ENCODE results near the gene ZNF385A. TPM values are rescaled to one million over a fixed set of nuclear protein-coding genes. Genes with fewer than 3 reads are reported as not detected.

ZNF385A gene
- polyA plus RNA-seq, 3 donors, result 2.3 to 23.8 (median 19.0) TPM

DNA sequence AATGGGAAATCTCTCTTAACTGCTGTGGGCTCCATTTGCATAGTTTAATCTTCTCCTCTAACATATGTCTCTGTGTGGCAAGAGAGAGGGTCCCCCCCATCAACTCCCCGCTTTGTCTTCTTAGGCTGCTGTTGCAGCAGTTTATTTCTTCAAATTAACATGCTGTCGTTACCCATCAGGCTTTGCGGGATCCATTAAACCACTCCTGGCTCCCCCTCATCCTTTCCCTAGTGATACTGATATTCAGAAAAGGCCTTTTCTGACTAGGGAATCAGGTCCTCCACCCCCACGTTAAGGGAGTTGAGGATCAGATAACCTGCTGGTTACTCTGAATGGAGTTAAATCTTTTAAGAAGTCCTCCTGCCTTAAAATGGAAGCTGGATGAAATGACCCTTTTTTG, 35.5 kb downstream of the ZNF385A start:
- no peak overlapping the region for H3K27ac ChIP-seq (ENCODE audit: low read depth, low read length)
- WGBS, 3 donors, result 80 to 87% (median 85%) methylated on average over 4 of the region's 4 CpGs

DNA sequence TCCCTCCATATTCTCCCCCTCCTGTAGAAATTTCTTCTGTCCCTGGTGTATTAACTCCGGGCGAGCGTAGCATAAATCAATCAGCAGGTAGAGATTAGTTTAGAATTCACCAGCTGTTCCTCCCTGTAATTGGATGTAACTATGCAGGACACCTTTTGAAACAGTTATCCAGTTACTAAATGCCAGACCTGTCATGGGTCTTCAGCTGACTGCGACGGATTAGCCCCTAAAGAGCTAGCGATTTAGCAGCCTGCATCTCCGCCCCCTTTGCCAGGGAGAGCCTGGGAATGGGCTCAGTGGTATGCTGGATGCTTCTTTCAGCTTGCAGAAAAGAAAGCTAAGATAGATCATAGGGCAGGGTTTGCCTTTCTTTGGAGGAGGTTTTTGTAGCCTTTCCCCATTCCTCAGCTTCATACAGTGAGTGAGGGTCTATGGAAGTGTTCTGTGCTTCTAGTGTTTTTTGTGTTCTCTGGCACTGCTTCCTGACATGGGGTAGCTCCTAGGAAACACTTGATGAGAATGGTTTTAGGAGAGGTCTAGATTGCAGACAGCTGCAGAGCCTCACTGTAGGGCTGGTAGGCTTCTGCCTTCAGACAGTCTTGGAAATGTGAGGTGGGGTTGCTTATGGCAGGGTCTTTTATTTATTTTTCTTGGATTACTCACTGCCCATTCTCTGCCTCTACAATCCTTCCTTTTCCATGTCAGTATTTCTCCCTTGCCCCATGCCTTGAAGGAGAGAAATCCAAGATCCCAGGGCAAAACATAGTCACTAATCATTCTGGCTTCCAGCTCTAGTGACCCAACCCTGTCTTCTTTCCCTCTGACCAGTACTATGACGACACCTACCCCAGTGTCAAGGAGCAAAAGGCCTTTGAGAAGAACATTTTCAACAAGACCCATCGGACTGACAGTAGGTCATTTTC, 42.9 kb downstream of the ZNF385A start:
- H3K27ac ChIP-seq (ENCODE audit: low read depth, low read length), result no peak overlapping the region
- 70 to 88% (median 82%) methylated on average over 9 of the region's 9 CpGs for WGBS, 3 donors

DNA sequence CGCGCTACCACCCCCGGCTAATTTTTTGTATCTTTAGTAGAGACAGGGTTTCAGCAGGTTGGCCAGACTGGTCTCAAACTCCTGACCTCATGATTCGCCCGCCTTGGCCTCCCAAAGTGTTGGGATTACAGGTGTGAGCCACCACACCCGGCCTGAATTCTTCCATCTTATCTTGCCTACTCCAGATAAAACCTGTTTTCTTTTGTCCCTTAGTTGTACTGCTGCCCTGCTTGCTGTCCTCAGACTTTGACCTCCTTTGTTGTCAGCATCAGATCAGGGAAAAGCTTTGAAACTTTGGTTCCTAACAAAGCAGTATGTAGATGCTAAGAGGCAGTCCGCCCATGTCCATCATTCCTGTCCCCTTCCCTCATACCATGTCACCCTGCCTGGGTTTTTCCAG, 43.7 kb downstream of the ZNF385A start:
- 78 to 95% (median 89%) methylated on average over 7 of the region's 7 CpGs for WGBS, 3 donors
- no peak overlapping the region for H3K27ac ChIP-seq (ENCODE audit: low read depth, low read length)

DNA sequence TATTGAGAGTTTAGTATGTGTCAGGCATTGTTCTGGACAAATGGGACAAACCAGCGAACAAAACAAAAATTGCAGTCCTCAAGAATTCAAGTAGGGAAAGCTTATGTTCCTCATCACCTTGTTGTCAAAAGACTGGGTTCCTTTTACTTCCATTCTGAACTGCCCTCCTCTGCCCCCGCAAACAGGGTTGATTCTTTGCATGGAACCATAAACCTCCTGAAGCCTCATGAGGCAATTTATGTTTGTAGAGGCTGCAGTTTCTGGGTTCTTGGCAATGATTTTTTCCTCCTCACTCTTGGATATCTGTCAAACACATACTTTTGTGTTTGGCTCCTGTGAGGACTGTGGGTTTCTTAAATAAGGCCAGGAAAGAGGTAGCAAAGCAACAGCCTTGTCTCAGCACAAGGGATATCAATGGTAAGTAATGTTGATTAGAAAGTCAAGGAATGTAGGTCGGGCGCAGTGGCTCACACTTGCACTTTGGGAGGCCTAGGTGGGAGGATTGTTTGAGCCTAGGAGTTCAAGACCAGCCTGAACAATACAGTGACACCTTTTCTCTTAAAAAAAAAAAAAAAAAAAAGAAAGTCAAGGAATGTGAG, 45.7 kb downstream of the ZNF385A start:
- 73 to 78% (median 76%) methylated on average over 4 of the region's 4 CpGs for WGBS, 3 donors
- H3K27ac ChIP-seq (ENCODE audit: low read depth, low read length), result no peak overlapping the region

DNA sequence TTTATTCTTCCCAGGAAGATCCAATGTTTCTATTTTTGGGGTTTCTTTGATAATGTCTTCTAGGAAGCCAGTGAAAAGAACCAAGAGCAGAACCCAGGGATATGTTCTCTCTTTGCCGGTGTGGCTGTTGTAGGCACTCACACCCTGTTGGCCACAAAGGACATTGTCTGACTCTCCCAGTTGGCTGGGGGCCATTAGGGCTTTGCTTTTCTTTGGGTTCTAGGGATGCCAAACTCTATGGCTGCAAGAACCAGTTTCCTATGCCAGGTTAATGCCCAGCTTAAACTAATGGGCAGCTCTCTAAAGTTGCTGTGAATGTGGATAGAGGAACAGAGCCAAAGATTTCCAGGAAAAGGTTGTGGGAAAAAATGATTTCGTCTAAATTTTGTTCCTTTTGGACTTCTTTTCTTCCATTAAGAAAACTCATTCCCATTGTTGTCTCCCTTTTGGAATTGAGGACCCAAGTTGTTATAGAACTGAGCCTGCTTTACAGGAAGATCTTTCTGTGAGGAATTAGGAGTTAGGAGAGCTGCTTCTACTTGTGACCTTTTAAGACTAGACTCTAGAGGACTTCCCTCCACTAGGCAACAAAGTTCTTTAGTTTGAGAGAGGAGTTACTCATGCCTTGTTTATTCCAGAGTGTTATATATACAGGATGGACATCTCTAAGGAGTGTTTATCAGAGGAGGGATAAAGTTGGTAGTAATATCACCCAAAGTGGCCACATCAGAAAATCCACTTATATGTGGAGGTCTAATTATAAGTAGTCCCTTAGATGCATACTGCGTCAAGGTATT, 46.5 kb downstream of the ZNF385A start:
- 45 to 68% (median 61%) methylated on average over 3 of the region's 3 CpGs for WGBS, 3 donors
- no peak overlapping the region for H3K27ac ChIP-seq (ENCODE audit: low read depth, low read length)

DNA sequence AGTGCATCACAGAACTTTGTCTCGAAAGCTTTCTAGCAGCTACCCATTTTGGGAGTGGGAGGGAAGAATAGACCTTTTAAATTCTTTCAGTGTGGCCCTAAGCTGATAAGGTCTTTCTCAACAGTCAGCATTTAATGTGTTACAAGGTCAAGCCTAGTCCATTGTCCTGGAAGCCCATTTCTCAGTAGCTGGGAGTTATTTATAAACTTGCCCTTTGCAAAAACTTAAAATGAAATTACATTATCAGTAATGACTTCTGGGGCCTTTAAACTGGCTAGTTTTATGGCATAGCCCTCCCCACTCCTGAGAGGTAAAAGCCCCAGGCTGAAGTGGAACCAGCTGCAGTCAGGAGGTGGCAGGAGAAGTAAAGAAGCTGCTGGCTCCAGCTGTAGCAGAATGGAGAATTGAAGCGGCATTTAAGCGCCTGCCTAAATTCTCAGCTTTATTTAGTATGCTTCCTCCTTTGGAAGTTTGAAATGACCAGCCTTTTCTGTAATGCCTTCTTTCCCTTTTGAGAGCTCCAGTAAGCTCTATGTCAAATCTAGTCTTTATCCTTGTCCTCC, 47.2 kb downstream of the ZNF385A start:
- H3K27ac ChIP-seq (ENCODE audit: low read depth, low read length), result no peak overlapping the region
- WGBS, 3 donors, result 25 to 59% (median 54%) methylated on average over 3 of the region's 3 CpGs

DNA sequence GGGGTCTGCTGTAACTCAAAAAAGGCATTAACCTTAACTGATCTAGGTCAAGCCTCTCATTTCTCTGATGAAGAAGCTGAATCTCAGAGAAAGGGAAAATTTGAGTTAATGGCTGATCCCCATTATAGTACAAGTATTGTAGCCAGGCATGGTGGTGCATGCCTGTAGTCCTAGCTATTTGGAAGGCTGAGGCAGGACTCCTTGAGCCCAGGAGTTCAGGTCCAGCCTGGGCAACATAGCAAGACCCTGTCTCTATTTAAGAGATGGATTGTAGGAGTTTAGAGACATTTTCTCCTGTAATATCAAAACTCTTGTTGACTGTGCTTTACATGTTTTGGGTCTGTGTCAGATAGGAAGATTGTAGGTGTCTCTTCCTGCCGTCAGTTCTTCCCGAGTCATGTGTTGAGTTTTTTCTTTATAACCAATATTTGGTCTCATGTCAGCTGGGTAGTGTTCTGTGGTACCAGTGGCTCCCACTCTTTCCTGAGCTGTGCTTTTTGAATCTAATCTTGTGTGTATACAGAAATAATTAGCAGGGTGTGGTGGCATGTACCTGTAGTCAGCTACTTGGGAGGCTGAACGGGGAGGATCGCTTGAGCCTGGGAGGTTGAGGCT, 51.0 kb downstream of the ZNF385A start:
- no peak overlapping the region for H3K27ac ChIP-seq (ENCODE audit: low read depth, low read length)
- WGBS, 3 donors, result 93 to 97% (median 93%) methylated on average over 4 of the region's 4 CpGs

DNA sequence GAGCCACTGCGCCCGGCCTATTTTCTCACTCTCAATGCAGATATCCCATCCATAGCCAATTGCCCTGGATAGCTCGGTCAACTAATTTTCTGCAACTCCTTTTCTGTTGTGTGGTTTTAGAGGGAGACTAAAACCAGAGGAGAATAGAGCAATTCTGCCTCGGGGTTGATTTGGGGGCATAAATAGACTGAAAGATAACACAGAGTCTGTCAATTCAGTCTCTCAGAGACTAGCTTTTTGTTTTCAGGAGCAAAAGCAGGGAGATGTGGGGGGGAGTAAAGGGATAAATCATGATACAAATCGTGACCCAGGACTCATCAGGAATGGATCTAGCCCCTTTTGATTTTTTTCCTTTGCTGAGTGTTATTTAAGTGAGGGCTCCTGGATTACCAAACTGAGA, 53.1 kb downstream of the ZNF385A start:
- H3K27ac ChIP-seq (ENCODE audit: low read depth, low read length), result no peak overlapping the region
- 83 to 90% (median 84%) methylated on average over 5 of the region's 5 CpGs for WGBS, 3 donors

DNA sequence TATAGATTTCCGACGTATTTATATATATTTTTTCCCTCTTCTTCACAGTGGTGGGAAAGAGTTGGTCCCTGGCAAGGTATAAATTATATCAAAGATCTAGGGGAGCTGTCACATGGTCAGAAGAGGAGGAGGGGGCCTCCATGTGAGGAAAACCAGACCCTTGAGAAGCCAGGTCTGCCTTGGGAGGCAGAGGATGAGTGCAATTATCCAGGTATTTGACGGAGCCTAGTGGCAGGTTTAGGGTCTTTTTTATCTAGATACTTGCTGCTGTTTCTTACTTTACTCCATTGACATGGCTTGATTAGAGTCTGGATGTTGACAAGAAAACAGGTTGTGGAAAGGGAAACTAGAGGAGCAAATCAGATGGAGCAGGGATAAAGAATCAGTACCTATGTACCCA, 54.1 kb downstream of the ZNF385A start:
- no peak overlapping the region for H3K27ac ChIP-seq (ENCODE audit: low read depth, low read length)
- WGBS, 3 donors, result 69 to 71% (median 69%) methylated on average over 3 of the region's 3 CpGs

DNA sequence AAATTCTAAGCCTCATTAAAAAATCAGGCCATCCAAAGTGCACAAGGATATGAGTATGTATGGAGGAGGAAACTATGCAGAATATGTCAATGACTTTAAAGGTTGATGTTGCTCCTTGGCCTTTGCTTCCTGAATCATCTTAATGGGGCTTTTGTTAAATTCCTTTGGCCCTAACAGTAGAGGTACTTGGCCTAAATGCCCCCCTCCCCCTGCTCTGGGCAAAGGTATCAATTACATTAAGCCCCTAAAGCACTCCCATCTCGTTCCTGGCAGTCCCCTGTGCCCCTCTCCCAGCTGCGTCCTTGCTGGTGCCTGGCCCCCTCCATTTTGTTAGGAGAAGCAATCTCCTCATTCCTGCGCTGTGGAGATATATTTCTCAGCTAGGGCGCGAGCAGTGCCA, 54.8 kb downstream of the ZNF385A start:
- 64 to 82% (median 77%) methylated on average over 5 of the region's 5 CpGs for WGBS, 3 donors
- H3K27ac ChIP-seq (ENCODE audit: low read depth, low read length), result no peak overlapping the region

DNA sequence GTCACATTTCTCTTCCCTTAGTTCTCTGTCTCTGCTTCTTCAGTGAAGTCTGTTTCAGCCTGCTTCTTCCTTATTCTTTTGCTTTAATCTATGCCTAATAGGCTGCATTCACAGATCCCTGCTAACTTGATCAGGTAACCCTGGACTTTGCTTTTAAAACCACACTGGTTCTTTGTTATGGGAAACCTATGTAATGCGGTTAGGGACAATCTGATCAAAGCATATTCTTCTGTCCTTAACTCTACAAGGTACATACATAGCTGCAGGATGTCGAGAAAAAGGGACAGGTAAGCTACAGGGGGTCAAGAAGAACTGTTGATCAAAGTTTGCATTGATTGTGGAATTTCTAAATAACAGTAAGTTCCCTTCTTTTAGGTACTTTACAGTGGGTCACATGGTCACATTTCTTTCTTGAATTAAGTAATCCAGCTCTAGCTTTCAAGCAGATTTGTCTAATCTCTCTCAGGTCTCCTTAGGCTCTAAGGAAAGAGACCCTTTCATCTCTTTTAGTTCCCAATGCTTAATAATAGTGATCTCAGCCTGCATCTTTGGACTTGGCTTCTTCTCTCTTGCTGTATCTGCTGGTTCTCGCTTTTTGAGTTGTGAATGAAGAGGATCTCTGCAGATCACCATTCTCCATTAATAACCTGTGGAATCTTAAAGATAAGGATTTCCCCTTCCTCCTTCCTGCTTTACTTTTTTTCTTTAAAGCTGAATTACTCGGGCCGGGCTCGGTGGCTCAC, 55.8 kb downstream of the ZNF385A start:
- 59 to 81% (median 75%) methylated on average over 6 of the region's 6 CpGs for WGBS, 3 donors
- H3K27ac ChIP-seq (ENCODE audit: low read depth, low read length), result no peak overlapping the region

DNA sequence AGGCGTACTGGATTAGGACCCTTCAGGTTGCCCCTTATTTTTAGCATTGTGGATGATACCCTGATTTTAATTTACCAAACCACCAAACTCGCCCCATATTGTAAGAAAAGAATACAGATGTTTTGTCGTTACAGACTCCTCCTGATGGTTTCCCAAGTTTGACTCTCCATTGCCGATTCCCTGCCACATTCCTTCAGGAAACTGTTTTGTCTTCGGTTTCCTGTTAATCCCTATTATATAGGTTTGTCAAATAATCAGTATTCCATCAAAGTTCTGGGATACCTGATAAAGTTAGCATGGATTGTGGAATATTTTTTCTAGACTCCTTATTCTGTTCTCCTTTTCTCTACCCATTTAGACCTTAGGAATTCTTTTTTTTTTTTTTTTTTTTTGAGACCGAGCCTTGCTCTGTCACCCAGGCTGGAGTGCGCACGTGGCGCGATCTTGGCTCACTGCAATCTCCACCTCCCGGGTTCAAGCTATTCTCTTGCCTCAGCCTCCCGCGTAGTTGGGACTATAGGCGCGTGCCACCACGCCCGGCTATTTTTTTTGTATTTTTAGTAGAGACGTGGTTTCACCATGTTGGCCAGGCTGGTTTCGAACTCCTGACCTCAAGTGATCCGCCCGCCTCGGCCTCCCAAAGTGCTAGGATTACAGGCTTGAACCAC, 59.0 kb downstream of the ZNF385A start:
- peak overlapping the region; percentile 46 for H3K27ac ChIP-seq (ENCODE audit: low read depth, low read length)
- 22 to 52% (median 50%) methylated on average over 22 of the region's 22 CpGs for WGBS, 3 donors

DNA sequence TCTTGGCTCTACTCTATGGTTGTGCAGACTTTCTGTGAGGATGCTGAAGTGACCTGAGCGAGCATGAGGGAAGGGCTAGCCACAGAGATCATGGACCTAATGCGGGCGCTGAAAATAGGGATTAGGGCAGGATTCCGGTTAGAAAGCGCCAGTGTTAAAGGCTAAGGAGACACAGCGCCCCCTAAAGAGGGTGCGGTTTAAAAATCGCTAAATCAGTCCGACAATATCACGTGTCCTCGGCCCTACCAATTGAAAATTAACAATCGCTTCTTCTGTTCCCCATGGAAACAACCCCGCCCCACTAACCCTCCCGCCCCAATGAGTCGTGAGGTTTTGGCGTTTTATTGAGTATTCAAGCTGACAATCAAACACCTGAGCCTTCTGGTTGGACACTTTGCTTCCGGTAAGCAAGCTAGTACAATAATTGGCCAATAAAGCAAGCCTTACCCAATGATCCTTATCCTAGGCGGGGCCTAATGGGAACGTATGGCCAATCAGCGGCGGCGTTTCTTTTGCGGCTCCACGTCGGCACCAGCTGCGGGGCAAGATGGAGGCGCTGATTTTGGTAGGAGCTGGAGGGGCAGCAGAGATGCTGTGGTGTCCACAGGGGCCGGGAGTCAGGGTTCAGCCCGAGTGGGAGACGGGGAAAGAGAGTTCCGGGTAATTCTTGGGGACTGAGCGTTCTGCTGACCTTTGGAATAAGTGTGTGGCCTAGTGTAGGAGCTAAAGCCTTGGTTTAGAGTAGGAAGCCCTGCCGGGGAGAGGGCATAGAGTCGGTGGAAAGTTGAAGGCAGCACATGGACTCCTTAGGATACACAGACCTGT, 59.7 kb downstream of the ZNF385A start, which contains the start of gene COPZ1:
Gene COPZ1, plus strand, starts transcription at position 515 of the 825 bp plus-strand sequence. Its CDS starts 33 bp downstream, at position 548.
- WGBS, 3 donors, result 1 to 2% (median 1%) methylated on average over 34 of the region's 34 CpGs
- H3K27ac ChIP-seq (ENCODE audit: low read depth, low read length), result peak within 1 kb of the TSS; percentile 46

DNA sequence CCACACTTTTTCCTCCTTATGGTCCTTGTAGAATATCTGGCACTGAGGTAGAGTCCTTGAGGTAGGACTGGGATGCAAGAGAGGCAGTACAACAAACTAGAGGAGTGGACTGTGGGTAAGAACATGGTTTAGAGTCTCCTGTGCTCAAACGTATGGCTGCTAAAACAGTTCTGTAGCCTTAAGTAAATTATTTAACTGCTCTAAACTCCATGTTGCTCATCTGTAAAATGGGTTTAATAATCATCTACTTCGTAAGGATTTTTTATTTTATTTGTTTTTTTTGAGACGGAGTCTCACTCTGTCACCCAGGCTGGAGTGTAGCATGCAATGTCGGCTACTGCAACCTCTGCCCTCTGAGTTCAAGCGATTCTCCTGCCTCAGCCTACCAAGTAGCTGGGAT, 63.2 kb downstream of the ZNF385A start:
- WGBS, 3 donors, result 88 to 93% (median 91%) methylated on average over 5 of the region's 5 CpGs
- no peak overlapping the region for H3K27ac ChIP-seq (ENCODE audit: low read depth, low read length)
